IPS-18c (cell line): Measurements from ENCODE around the gene CXCL8.

Source experiments
- H3K4me3 ChIP-seq: 2 replicates; pipeline ENCODE4 v1.7.0; 2013; ENCODE audit warnings: low read depth, mild to moderate bottlenecking, low read length, moderate library complexity; ENCODE audit not compliant: insufficient read depth
- H3K9me3 ChIP-seq: one replicate; pipeline ENCODE4 v1.6.1; 2013; ENCODE audit warnings: mild to moderate bottlenecking, low read length, moderate library complexity; ENCODE audit not compliant: control insufficient read depth, insufficient read depth

Gene CXCL8

GRCh38 chr4:73732759-73733431 is 7.5 kb upstream of the CXCL8 start:
- Histone ChIP-seq H3K9me3 (no peaks in the 10 kb centered on the region), H3K4me3 (no peak overlapping the region)

DNA sequence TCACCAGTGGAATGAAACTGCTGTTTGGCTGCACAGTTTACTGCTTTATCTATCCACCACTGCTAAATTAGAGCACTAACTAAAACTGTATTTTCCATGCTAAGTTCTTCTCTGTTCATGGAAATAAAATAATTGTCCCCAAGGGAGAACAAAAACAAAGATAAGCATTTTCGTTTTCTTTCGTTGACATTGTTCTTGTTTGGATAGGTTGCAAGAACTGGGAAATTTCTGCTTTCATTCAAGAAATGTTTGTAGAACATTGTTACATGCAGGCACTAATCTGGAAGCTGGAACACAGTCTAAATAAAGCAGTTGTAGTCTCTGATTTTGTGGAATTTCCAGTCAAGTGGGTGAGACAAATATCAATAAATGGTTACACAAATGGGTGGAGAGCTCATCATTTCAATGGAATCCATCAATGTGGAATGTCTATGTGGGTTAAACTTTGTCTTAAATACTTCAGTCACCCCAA is 5.8 kb upstream of the CXCL8 start:
- Histone ChIP-seq H3K9me3 (no peaks in the 10 kb centered on the region), H3K4me3 (no peak overlapping the region)

- Histone ChIP-seq H3K9me3 (no peaks in the 10 kb centered on the region), H3K4me3 (no peak overlapping the region)
These were observed 5.1 kb upstream of the CXCL8 start for GRCh38 chr4:73735231-73735630.

GRCh38 chr4:73741031-73741749 is 821 bp downstream of the CXCL8 start:
- no peak overlapping the region for H3K4me3 ChIP-seq
- H3K9me3 ChIP-seq: no peaks in the 10 kb centered on the region

DNA sequence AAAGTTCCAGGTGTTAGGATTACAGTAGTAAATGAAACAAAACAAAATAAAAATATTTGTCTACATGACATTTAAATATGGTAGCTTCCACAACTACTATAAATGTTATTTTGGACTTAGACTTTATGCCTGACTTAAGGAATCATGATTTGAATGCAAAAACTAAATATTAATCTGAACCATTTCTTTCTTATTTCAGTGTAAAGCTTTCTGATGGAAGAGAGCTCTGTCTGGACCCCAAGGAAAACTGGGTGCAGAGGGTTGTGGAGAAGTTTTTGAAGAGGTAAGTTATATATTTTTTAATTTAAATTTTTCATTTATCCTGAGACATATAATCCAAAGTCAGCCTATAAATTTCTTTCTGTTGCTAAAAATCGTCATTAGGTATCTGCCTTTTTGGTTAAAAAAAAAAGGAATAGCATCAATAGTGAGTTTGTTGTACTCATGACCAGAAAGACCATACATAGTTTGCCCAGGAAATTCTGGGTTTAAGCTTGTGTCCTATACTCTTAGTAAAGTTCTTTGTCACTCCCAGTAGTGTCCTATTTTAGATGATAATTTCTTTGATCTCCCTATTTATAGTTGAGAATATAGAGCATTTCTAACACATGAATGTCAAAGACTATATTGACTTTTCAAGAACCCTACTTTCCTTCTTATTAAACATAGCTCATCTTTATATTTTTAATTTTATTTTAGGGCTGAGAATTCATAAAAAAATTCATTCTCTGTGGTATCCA is 1.6 kb downstream of the CXCL8 start:
- Histone ChIP-seq H3K4me3 (no peak overlapping the region), H3K9me3 (no peaks in the 10 kb centered on the region)

DNA sequence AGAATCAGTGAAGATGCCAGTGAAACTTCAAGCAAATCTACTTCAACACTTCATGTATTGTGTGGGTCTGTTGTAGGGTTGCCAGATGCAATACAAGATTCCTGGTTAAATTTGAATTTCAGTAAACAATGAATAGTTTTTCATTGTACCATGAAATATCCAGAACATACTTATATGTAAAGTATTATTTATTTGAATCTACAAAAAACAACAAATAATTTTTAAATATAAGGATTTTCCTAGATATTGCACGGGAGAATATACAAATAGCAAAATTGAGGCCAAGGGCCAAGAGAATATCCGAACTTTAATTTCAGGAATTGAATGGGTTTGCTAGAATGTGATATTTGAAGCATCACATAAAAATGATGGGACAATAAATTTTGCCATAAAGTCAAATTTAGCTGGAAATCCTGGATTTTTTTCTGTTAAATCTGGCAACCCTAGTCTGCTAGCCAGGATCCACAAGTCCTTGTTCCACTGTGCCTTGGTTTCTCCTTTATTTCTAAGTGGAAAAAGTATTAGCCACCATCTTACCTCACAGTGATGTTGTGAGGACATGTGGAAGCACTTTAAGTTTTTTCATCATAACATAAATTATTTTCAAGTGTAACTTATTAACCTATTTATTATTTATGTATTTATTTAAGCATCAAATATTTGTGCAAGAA is 2.3 kb downstream of the CXCL8 start:
- H3K9me3 ChIP-seq: no peaks in the 10 kb centered on the region
- no peak overlapping the region for H3K4me3 ChIP-seq

DNA sequence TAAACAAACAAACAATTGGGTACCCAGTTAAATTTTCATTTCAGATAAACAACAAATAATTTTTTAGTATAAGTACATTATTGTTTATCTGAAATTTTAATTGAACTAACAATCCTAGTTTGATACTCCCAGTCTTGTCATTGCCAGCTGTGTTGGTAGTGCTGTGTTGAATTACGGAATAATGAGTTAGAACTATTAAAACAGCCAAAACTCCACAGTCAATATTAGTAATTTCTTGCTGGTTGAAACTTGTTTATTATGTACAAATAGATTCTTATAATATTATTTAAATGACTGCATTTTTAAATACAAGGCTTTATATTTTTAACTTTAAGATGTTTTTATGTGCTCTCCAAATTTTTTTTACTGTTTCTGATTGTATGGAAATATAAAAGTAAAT is 2.9 kb downstream of the CXCL8 start:
- Histone ChIP-seq H3K9me3 (no peaks in the 10 kb centered on the region), H3K4me3 (no peak overlapping the region)

- Histone ChIP-seq H3K4me3 (no peak overlapping the region), H3K9me3 (no peaks in the 10 kb centered on the region)
These were observed 3.4 kb downstream of the CXCL8 start for GRCh38 chr4:73743795-73744194.

DNA sequence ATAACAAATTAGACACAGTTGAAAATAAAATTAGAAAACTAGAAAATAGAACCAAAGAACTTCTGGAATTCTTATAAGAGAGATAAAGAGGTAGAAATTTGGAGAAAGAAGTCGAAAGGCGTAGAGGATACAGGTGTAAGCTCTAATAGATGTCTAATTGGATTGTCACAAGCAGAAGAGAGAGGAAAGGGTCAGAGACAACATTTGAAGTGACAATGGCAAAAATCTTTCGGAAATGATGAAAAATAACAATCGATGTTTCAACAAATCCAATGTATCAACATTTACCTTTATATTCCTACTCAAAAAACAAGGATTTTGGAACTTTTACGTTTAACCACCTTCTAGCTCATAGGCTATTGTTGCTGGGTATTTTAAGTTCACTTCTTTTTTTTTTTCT is 3.8 kb downstream of the CXCL8 start:
- Histone ChIP-seq H3K4me3 (no peak overlapping the region), H3K9me3 (no peaks in the 10 kb centered on the region)

- Histone ChIP-seq H3K4me3 (no peak overlapping the region), H3K9me3 (no peaks in the 10 kb centered on the region)
These were observed 10.4 kb downstream of the CXCL8 start for GRCh38 chr4:73750730-73751129.

DNA sequence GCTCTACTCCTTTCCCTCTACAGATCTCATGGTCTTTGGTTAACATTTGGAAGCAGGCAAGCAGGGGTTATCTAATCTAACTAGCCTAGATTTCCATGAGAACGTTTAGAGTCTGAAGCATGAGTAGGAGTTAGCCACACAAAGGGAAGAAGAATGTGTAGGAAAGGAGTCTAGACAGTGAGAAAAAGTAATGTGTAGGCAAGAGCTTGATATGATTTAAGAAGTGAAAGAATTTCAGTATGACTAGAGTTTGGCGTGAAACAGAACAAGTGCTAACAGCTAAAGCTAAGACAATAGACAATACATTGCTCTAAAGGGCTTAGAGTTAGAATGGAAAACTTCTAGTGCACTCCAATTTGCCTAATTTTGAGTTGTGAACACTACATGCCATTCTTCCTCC is 10.8 kb downstream of the CXCL8 start:
- no peak overlapping the region for H3K4me3 ChIP-seq
- no peaks in the 10 kb centered on the region for H3K9me3 ChIP-seq

DNA sequence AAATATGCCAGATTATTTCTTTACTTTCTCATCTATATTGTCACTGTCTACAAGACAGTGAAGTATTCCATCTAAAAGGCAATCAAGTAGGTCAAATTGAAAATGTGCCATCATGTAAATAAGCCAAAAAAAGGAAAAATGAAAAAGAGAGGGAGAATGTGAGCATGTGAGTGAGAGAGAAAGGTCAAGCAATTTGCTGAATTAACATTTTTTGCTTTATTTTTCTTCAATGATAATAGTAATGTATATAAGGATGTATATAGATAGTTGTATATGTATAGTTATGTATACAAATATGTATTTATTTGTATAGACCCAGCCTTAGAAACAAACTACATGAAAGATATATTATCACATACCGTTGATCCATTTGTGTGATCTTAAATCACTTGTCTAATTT is 11.5 kb downstream of the CXCL8 start:
- Histone ChIP-seq H3K4me3 (no peak overlapping the region), H3K9me3 (no peaks in the 10 kb centered on the region)

- Histone ChIP-seq H3K9me3 (no peaks in the 10 kb centered on the region), H3K4me3 (no peak overlapping the region)
These were observed 12.1 kb downstream of the CXCL8 start for GRCh38 chr4:73752424-73752823.

- no peaks in the 10 kb centered on the region for H3K9me3 ChIP-seq
- H3K4me3 ChIP-seq: no peak overlapping the region
These were observed 12.8 kb downstream of the CXCL8 start for GRCh38 chr4:73753215-73753614.

DNA sequence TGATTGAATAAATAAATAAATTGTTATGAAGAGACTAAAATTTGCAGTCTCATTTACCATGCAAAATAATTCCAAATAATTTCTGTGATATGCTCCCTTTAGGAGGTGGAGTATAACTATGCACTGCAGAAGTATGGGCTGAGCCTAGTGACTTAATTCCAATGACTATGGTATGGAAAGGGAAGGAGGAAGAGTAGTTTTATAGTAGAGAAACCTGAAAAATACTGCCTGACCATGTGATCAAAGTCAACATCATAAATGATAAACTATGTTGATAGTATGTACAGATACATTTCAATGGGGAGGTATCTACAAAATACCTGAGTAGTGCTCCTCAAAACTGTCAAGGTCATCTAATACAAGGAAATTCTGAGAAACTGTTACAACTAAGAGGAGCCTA is 14.6 kb downstream of the CXCL8 start:
- Histone ChIP-seq H3K9me3 (no peaks in the 10 kb centered on the region), H3K4me3 (no peak overlapping the region)

GRCh38 chr4:73759357-73759756 is 19.0 kb downstream of the CXCL8 start:
- Histone ChIP-seq H3K9me3 (no peaks in the 10 kb centered on the region), H3K4me3 (no peak overlapping the region)

DNA sequence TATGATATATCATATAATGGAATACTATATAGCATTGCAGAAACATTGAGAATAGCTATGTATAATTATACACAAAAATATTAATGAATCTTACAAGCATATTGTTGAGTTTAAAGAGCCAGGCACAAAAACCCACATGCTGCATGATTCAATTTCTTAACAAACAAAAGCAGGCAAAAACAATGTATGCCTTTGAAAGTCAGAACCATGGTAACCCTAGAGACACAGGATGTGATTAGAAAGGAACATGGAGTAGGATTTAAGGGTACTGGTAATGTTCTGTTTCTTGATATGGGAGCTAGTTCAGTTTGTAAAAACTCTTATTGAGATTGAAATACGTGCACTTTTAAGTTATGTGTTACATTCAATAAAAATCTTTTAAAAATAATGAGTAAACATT is 21.5 kb downstream of the CXCL8 start:
- H3K4me3 ChIP-seq: no peak overlapping the region

GRCh38 chr4:73762409-73762808 is 22.0 kb downstream of the CXCL8 start:
- H3K4me3 ChIP-seq: no peak overlapping the region
- no peaks in the 10 kb centered on the region for H3K9me3 ChIP-seq

More for the DNA sequence above, 21.5 kb downstream of the CXCL8 start:
- H3K9me3 ChIP-seq: no peaks in the 10 kb centered on the region
